Activated CD8-positive, alpha-beta memory T cell treated with anti-CD3 and anti-CD28 coated beads, Interleukin-2, amount 50 U/mL, for 1 hour (primary cell): Measurements from ENCODE around the gene WNK4.

Experiments used
- DNase-seq: peaks from one replicate; pipeline ENCODE4 v3.0.0-alpha.2; 2020; ENCODE audit errors: extremely low read depth

Gene WNK4

GRCh38 chr17:42797067-42798007 is 16.9 kb downstream of the WNK4 start:
- no peak for DNase-seq

- DNase-seq, result no peak
These were observed 17.6 kb downstream of the WNK4 start for GRCh38 chr17:42798011-42798382.

- DNase-seq, result peak; percentile 32
These were observed 18.3 kb downstream of the WNK4 start, which contains the start of the genes CNTD1 and COA3 for GRCh38 chr17:42798383-42799380. Gene CNTD1, plus strand, starts transcription at chr17:42798861. Its CDS starts 207 bp downstream, at chr17:42799068. Gene COA3, minus strand, starts transcription at chr17:42798704. Its CDS starts 23 bp downstream, at chr17:42798681.

GRCh38 chr17:42803074-42803883 is 22.9 kb downstream of the WNK4 start:
- no peak for DNase-seq

GRCh38 chr17:42804918-42805367 is 24.5 kb downstream of the WNK4 start:
- no peak for DNase-seq

- DNase-seq, result no peak
These were observed 25.8 kb downstream of the WNK4 start for GRCh38 chr17:42806249-42806648.

- DNase-seq, result no peak
These were observed 28.8 kb downstream of the WNK4 start for GRCh38 chr17:42809250-42809649.

GRCh38 chr17:42814633-42815399 is 34.4 kb downstream of the WNK4 start:
- DNase-seq, result no peak

GRCh38 chr17:42817866-42818265 is 37.5 kb downstream of the WNK4 start:
- no peak for DNase-seq

- no peak for DNase-seq
These were observed 38.0 kb downstream of the WNK4 start for GRCh38 chr17:42818379-42818778.

- no peak for DNase-seq
These were observed 39.6 kb downstream of the WNK4 start for GRCh38 chr17:42819939-42820535.

GRCh38 chr17:42821176-42821575 is 40.8 kb downstream of the WNK4 start:
- DNase-seq, result no peak

- no peak for DNase-seq
These were observed 47.1 kb downstream of the WNK4 start for GRCh38 chr17:42827472-42827871.

- no peak for DNase-seq
These were observed 50.6 kb downstream of the WNK4 start for GRCh38 chr17:42830971-42831370.

- DNase-seq, result no peak
These were observed 52.0 kb downstream of the WNK4 start for GRCh38 chr17:42832213-42832933.

GRCh38 chr17:42832934-42833766 is 52.7 kb downstream of the WNK4 start, which contains the start of gene PSME3:
Gene PSME3, plus strand, starts transcription at chr17:42833397. Its CDS starts 235 bp downstream, at chr17:42833632.
- DNase-seq, result peak; percentile 67

GRCh38 chr17:42833767-42834422 is 53.5 kb downstream of the WNK4 start:
- no peak for DNase-seq

GRCh38 chr17:42835732-42836131 is 55.3 kb downstream of the WNK4 start:
- no peak for DNase-seq
